Activated T-cell treated with anti-CD3 and anti-CD28 coated beads for 48 hours (primary cell): ENCODE measurements around the gene CHTF8.

Experiments used
- DNase-seq: peaks from one replicate; pipeline ENCODE4 v3.0.0-alpha.2; 2020; ENCODE audit warnings: low read depth

The CHTF8 gene

DNA sequence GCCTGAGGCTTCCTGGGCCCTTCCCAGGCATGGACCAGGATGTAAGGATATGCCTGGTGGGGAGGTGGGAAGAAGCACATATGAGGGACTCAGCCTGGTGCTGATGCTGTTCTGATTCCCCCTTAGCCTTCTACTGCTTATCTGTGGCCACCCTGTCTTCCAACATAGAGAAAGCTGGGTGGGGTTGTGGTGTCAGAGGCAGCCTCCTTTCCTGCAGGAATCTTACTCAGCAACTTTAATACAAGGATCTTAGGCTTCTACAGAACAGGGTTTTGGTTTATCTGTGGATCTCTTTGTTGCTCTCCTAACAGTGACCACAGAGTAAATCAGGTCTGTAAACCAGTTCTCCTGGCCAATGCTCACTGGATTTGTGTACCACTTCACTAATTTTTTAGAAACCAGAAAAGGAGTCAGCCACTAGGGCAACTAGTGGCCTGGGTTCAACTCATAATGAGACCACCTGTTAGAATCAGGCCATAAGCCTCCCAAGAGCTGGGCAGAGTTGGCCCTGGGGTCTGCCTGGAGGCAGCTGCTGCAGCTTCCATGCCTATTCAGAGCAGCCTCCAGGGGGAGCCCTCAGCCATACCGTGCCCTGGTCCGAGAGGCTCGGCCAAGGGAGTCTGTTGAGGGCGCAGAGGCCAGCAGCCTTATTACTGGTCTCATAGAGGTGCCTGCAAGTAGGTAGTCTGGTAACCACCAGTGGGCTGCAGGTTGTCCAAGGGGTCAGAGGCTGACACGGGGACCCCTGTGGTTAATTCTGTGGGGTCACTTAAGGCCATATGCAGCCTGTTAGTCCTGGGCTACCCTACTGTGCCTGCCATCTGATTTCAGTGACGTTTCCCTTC, 19.9 kb downstream of the CHTF8 start:
- peak; percentile 46 for DNase-seq

- DNase-seq = no peak
These were observed 20.5 kb downstream of the CHTF8 start for GRCh38 chr16:69111876-69112230.

GRCh38 chr16:69111216-69111875, 21.0 kb downstream of the CHTF8 start:
- no peak for DNase-seq

GRCh38 chr16:69110406-69110805, 22.0 kb downstream of the CHTF8 start:
- no peak for DNase-seq

DNA sequence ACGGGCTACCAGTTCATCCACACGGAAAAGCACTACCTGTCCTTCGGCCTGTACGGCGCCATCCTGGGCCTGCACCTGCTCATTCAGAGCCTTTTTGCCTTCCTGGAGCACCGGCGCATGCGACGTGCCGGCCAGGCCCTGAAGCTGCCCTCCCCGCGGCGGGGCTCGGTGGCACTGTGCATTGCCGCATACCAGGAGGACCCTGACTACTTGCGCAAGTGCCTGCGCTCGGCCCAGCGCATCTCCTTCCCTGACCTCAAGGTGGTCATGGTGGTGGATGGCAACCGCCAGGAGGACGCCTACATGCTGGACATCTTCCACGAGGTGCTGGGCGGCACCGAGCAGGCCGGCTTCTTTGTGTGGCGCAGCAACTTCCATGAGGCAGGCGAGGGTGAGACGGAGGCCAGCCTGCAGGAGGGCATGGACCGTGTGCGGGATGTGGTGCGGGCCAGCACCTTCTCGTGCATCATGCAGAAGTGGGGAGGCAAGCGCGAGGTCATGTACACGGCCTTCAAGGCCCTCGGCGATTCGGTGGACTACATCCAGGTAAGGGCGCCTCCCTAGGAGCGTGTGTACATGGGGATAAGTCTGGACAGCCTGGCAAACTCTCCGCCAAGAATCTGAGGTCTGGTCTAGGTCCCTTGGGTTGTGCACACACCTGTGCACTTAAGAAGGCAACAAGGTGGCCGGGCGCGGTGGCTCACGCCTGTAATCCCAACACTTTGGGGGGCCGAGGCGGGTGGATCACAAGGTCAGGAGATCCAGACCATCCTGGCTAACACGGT, 22.7 kb downstream of the CHTF8 start:
- no peak for DNase-seq

DNA sequence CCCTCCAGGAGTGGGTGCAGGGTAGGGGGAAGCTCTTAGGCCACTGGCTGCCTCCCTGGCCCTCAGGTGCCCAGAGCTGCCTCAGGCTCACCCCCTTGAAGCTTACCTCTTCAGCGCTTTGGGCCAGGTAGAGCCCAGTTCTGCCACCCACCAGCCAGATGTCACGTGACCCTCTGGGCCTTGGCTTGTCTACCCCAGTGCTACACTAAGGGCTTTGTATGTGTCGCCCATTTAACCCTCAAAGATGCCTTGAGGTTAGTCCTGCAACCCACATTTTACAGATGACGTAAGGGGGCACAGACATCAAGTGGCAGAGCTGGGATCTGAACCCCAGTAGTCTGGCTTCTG, 23.5 kb downstream of the CHTF8 start:
- no peak for DNase-seq

- no peak for DNase-seq
These were observed 24.1 kb downstream of the CHTF8 start for GRCh38 chr16:69108064-69108904.

DNA sequence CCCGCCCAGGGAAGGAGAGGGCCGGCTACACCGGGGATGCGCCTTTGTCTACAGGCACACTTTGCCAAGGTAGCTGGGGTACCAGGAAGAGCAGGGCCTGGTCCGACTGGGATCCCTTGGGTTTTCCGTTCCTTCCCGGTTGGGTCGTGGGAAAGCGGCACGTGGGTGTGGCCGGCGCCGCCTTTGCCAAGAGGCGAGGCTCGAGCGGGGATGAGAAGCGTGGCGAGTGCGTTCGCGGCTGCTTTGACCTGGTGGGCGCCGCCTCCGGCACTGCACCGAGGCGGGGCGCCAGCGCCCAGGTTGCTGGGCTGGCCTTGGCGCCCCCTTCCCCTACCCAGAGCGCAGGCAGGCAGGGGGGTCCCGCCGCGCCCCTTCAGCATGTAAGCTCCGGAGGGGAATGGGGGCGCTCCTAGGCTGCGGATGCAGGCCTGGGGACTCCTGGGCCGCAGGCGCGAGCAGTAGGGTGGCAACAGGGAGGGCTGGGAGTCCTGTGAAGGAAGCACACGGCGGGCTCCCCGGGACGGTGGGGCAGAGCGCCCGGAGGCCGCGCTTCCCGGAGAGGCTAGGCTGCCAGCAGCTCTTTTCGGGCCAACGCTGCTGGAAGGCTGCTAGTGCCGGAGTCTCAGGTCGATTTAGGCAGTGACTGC, 24.9 kb downstream of the CHTF8 start:
- DNase-seq = no peak

GRCh38 chr16:69106491-69107315, 25.7 kb downstream of the CHTF8 start:
- DNase-seq = no peak

DNA sequence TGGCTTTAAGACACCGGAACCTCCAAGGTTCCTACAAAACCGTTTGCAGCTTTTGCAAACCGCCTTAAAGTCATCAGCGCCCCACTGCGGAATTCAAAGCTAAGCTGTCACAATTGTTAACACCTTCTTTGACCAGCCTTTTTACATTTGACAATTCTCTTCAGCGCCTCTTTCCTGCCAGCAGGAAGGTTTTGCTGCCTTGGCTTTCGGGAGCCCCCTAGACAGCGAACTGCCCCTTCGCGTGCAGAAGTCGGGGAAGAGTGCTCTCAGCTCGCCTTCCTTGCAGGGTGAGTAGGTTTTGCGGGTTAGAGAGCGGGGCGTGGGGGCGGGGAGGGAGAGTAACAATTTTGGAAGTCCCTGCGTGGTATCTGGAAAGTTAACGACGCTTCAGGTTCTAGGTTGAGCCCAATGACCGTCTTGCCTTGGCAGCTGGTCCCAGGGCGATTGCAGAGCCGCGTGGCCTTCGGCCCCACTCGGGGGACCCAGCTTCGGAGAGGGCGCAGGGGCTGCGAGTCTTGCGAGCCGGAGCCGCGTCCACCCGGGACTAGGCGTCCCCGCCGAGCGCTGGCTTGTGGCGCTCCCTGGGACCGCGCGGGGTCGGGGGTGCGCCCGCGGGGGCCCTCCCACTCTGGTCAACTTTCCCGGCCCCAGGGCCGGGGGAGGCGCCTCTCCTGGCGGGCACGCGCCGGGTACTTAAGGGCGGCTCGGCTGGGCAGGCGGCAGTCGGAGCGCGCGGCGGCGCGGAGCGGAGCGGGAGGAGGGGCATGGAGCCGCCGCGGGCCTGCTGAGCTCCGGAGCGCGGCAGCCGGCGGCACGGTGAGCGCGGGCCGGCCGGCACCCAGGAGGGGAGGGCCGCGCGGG, 26.7 kb downstream of the CHTF8 start, which contains the start of gene HAS3:
Gene HAS3, plus strand, starts transcription at position 153 of the 861 bp plus-strand sequence. CDS start 3,743 bp downstream, outside the sequence.
- DNase-seq = peak; percentile 40

GRCh38 chr16:69100071-69100691, 32.2 kb downstream of the CHTF8 start:
- no peak for DNase-seq

- DNase-seq = no peak
These were observed 37.2 kb downstream of the CHTF8 start for GRCh38 chr16:69095193-69095592.

DNA sequence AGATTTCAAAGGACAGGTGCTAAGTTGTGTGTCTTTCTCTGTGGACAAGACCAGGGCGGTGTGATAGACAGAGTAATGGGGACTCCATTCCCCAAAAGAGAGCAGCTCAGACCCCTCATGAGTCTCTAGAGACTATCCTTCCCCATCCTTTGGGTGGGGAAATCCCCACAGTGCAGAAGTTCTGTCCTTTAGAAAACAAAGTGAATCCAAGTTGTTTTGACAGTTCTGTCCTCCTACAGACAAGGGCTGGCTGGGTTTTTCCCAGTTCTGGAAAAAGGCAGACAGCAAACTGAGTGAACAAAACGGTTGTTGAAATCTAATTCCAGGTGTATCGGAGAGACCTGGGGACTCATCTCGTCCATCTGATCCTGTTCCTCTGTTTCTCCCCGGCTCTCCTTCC, 37.9 kb downstream of the CHTF8 start:
- DNase-seq = no peak

GRCh38 chr16:69093974-69094373, 38.4 kb downstream of the CHTF8 start:
- DNase-seq = no peak

GRCh38 chr16:69089091-69089910, 43.1 kb downstream of the CHTF8 start:
- DNase-seq = no peak

GRCh38 chr16:69088684-69089083, 43.7 kb downstream of the CHTF8 start:
- no peak for DNase-seq

DNA sequence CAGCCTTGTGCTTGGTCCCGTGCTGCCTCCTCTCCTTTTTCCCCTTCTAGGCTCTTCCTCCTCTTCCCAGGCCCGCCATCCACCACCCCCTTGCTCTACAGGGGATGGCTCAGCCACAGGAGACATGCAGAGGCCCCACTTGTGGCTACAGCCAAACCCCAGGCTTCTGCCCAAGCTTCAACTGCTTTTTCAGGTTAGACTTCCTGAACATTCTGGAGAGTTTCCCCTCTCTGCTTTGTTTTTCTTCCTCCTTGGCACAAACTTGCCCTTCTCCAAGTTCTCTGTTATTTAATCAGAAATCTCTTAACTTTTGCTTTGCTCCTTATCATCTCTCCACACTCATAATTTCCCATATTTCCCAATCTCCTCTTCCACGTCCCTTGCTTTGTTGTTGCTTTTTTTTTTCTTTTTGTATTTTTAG, 45.2 kb downstream of the CHTF8 start:
- DNase-seq = no peak

GRCh38 chr16:69085032-69085695, 47.2 kb downstream of the CHTF8 start:
- DNase-seq = no peak
